Hepatocyte (in vitro differentiated cells): ENCODE data around the gene THSD4.

Experiments
- EZH2 ChIP-seq: fragments of 200-600 bp; sonication (generic); IDR thresholded peaks from 2 replicates; pipeline ENCODE4 v1.6.1; 2016; ENCODE audit warnings: antibody characterized with exemption, mild to moderate bottlenecking, borderline replicate concordance
- TF ChIP-seq, protein P1 (sequence below): fragments of 200-600 bp; sonication (generic); IDR thresholded peaks from 2 replicates; pipeline ENCODE4 v1.5.1; 2016; ENCODE audit warnings: antibody characterized with exemption, mild to moderate bottlenecking; ENCODE audit not compliant: poor library complexity

DNA sequence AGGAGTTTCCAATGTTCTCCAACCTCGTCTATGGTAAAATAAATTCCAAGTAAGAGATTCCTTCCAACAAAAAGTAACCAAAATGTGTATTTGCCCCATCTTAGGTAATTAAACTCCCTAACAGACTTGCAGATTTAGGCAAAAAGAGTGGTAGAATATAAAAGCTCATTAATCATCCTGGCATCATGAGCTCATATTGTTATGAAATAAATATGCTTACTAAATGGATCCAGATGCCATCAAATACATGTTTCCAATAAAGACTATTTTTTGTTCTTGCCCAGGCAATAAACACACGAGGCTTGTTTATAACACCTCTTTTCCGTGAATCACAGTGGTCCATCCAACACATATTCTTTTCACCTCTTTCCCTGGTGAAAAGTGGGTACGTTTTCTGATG, 189.4 kb downstream of the THSD4 start:
- TF ChIP-seq, protein P1, sequence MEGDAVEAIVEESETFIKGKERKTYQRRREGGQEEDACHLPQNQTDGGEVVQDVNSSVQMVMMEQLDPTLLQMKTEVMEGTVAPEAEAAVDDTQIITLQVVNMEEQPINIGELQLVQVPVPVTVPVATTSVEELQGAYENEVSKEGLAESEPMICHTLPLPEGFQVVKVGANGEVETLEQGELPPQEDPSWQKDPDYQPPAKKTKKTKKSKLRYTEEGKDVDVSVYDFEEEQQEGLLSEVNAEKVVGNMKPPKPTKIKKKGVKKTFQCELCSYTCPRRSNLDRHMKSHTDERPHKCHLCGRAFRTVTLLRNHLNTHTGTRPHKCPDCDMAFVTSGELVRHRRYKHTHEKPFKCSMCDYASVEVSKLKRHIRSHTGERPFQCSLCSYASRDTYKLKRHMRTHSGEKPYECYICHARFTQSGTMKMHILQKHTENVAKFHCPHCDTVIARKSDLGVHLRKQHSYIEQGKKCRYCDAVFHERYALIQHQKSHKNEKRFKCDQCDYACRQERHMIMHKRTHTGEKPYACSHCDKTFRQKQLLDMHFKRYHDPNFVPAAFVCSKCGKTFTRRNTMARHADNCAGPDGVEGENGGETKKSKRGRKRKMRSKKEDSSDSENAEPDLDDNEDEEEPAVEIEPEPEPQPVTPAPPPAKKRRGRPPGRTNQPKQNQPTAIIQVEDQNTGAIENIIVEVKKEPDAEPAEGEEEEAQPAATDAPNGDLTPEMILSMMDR: no peak
- TF ChIP-seq EZH2: no peak
